Measurements from ENCODE around the gene MLLT3.

- TF ChIP-seq CTCF (IDR thresholded peaks at IDR 0.05) (no peak), PREB (CRISPR knock-in tag; IDR thresholded peaks at IDR 0.05; ENCODE audit: borderline replicate concordance) (no peak), E2F4 (CRISPR knock-in tag; IDR thresholded peaks at IDR 0.05; ENCODE audit: borderline replicate concordance, low read depth) (no peak), ELF4 (CRISPR knock-in tag; IDR thresholded peaks at IDR 0.05; ENCODE audit: low read depth) (no peak), SP1 (CRISPR knock-in tag; conservative IDR thresholded peaks at IDR 0.05) (no peak), ZSCAN18 (CRISPR knock-in tag; IDR thresholded peaks at IDR 0.05) (no peak), FOXP1 (CRISPR knock-in tag; IDR thresholded peaks at IDR 0.05; ENCODE audit: borderline replicate concordance) (no peak), AFF4 (CRISPR knock-in tag; IDR thresholded peaks at IDR 0.05; ENCODE audit: borderline replicate concordance) (no peak), ATF6 (CRISPR knock-in tag; IDR thresholded peaks at IDR 0.05) (no peak)
Measured at GRCh38 chr9:20491612-20492011, 130.7 kb downstream of the MLLT3 start.
